ENCODE measurements around the gene KRT7.
"Not testable (repeated sequence)": the region's sequence is repeated elsewhere in the genome, so short reads cannot be mapped to it uniquely, and the experiment has no call there.

The KRT7 gene

DNA sequence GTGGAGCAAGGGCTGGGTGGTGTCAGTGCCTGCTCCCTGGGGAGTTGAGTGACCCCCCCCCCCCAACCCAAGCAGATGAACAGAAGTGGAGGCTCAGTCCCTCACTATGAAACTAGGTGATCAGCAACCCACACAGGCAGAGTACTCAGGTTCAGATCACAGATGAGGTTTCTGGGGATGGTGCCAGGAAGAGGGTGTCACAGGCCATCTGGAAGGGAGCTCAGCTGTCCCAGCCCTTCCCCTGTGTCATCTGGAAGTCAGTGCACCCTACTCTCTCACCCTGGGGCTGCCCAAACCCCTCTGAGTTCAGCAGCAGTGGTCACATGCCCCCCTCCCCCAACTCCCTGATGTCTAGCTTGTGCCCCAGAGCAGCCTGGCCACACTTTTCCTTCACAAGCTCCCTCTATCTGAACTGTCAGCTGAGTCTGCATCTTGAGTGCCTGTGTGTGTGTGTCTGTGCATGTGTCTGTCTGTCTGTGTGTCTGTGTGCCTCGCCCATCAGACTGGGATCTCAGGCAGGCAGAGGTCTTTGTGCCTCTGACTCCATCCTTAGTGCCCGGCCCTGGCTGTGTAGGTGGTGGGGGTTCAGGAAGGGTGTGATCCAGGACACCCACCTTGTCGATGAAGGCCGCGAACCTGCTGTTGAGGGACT lies 57.6 kb downstream of the KRT7 start:
- H3K36me3 ChIP-seq (ENCODE audit: control insufficient read depth, insufficient read depth, low read length); H3K79me2 ChIP-seq; H3K27me3 ChIP-seq (ENCODE audit: control insufficient read depth, insufficient read depth, low read length); H3K27ac ChIP-seq; H3K9me3 ChIP-seq (ENCODE audit: control insufficient read depth, low read length); H3K4me1 ChIP-seq; H3K4me2 ChIP-seq (ENCODE audit: low read length); H2AFZ ChIP-seq; H3K4me3 ChIP-seq (ENCODE audit: low read depth, low read length); H3K9ac ChIP-seq: not testable (repeated sequence)

DNA sequence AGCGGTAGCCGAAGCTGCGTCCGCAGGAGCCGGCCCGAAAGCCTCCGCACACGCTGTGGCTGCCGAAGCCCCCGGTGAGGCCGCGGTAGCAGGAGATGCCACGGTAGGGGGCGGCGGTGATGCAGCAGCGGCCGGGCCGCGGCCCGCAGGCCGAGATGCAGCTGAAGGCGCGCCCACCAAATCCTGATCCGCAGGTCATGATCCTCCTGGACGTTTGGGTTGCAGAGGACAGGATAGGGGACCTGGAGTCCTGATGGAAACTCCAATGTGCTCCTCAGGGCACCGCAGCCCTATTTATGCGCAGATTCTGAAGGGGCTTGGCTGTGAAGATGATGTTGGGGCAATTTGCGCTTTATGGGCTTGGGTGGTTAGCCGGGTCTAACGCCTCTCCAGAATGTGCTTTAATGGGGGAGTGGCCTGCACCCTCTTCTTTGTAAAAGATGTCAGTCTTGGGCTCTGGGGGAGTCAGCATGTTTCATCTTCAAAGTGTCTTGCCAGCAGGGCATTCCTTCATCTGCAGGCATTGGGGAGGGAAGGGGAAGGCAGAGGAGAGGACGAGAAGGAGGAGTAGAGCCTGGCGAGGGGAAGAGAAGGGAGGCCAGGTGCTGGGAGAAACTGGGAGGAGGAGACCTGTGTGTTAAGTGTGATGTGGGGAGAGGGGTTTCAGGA lies 58.4 kb downstream of the KRT7 start, which contains the start of gene KRT81:
KRT81 (minus strand) TSS at position 268 of the 669 bp plus-strand sequence; CDS start at position 199, 69 bp downstream.
- TF ChIP-seq, protein P1, sequence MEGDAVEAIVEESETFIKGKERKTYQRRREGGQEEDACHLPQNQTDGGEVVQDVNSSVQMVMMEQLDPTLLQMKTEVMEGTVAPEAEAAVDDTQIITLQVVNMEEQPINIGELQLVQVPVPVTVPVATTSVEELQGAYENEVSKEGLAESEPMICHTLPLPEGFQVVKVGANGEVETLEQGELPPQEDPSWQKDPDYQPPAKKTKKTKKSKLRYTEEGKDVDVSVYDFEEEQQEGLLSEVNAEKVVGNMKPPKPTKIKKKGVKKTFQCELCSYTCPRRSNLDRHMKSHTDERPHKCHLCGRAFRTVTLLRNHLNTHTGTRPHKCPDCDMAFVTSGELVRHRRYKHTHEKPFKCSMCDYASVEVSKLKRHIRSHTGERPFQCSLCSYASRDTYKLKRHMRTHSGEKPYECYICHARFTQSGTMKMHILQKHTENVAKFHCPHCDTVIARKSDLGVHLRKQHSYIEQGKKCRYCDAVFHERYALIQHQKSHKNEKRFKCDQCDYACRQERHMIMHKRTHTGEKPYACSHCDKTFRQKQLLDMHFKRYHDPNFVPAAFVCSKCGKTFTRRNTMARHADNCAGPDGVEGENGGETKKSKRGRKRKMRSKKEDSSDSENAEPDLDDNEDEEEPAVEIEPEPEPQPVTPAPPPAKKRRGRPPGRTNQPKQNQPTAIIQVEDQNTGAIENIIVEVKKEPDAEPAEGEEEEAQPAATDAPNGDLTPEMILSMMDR (IDR thresholded peaks at IDR 0.05): no peak

DNA sequence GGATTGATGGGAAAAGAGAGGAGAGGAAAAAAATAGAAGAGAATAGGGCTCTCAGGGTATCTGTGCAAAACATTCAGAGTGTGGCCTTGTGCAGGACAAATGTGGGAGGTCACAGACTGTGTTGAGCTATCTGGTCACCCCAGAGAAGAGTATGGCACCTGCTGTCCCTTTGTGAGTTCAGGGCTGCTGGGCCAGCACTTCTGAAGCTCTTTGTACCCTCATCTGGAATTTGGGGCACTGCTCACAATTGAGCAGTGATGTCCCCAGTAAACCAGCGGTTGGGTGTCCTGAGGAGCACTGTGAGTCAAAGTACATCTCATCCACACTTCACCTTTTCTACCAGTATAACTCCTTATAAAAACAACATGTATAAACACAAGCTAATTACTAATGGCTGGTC lies 60.9 kb downstream of the KRT7 start:
- no peaks in the 10 kb centered on the region for H3K9me3 ChIP-seq (ENCODE audit: control insufficient read depth, low read length)
- TF ChIP-seq, protein P1 (IDR thresholded peaks at IDR 0.05): no peak
- H3K9ac ChIP-seq: no peak overlapping the region
- H3K79me2 ChIP-seq: no peaks in the 10 kb centered on the region
- H3K4me3 ChIP-seq (ENCODE audit: low read depth, low read length): no peak overlapping the region
- no peaks in the 10 kb centered on the region for H3K27me3 ChIP-seq (ENCODE audit: control insufficient read depth, insufficient read depth, low read length)
- no peak overlapping the region for H2AFZ ChIP-seq
- H3K36me3 ChIP-seq (ENCODE audit: control insufficient read depth, insufficient read depth, low read length): no peaks in the 10 kb centered on the region
- H3K27ac ChIP-seq: no peak overlapping the region
- no peaks in the 10 kb centered on the region for H3K4me1 ChIP-seq
- no peak overlapping the region for H3K4me2 ChIP-seq (ENCODE audit: low read length)

More for the DNA sequence above, 58.4 kb downstream of the KRT7 start, which contains the start of gene KRT81:
- Histone ChIP-seq H2AFZ (no peak within 1 kb of the TSS), H3K27ac (no peak within 1 kb of the TSS), H3K4me3 (ENCODE audit: low read depth, low read length) (no peak within 1 kb of the TSS), H3K79me2 (no peaks in the 10 kb centered on the region), H3K4me2 (ENCODE audit: low read length) (no peak within 1 kb of the TSS), H3K9me3 (ENCODE audit: control insufficient read depth, low read length) (no peaks in the 10 kb centered on the region), H3K4me1 (no peaks in the 10 kb centered on the region), H3K36me3 (ENCODE audit: control insufficient read depth, insufficient read depth, low read length) (no peaks in the 10 kb centered on the region), H3K9ac (no peak within 1 kb of the TSS), H3K27me3 (ENCODE audit: control insufficient read depth, insufficient read depth, low read length) (no peaks in the 10 kb centered on the region)

DNA sequence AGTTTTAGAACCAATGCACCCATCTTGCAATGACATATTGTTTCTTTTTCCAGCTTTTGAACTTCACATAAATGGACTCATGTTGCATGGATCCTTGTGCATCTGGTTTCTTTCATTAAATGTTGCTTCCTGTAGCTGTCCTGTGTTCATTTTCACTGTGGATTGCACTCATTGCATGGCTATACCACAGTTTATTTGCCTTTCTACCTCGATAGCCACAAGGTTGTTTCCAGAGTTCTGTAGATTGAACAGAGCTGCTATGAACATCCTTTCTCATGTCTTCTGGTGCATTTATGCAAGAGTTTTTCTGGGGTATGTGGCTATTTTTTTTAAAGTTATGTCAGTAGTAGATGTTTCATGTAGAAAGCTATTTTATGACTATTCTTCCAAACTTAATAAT lies 61.8 kb downstream of the KRT7 start:
- Histone ChIP-seq H3K36me3 (ENCODE audit: control insufficient read depth, insufficient read depth, low read length) (no peaks in the 10 kb centered on the region), H3K4me2 (ENCODE audit: low read length) (no peak overlapping the region), H3K9ac (no peak overlapping the region), H2AFZ (no peak overlapping the region), H3K4me3 (ENCODE audit: low read depth, low read length) (no peak overlapping the region), H3K27me3 (ENCODE audit: control insufficient read depth, insufficient read depth, low read length) (no peaks in the 10 kb centered on the region), H3K79me2 (no peaks in the 10 kb centered on the region), H3K27ac (no peak overlapping the region), H3K9me3 (ENCODE audit: control insufficient read depth, low read length) (no peaks in the 10 kb centered on the region), H3K4me1 (no peaks in the 10 kb centered on the region)
- TF ChIP-seq, protein P1 (IDR thresholded peaks at IDR 0.05): no peak

DNA sequence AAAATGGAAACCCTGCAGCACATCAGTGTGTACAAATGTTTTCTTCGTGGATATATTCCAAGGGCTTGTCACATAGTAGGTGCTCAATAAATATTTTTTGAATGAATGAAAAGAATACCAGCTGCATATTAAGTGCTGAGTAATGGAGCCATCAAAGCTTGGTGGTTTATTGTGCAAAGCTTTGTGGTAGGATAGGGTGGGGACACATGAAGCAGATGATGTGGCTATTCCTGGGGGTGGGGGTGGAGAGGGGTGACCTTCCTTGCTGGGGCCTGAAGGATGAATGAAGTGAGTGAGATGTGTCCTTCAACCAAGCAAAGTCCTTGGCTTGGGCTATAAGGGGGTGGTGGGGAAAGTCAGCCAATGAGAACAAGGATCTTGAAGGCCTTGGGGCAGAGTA lies 62.6 kb downstream of the KRT7 start:
- Histone ChIP-seq H3K4me2 (ENCODE audit: low read length) (no peak overlapping the region), H3K79me2 (no peaks in the 10 kb centered on the region), H2AFZ (no peak overlapping the region), H3K4me1 (no peaks in the 10 kb centered on the region), H3K27ac (no peak overlapping the region), H3K4me3 (ENCODE audit: low read depth, low read length) (no peak overlapping the region), H3K27me3 (ENCODE audit: control insufficient read depth, insufficient read depth, low read length) (no peaks in the 10 kb centered on the region), H3K9ac (no peak overlapping the region), H3K36me3 (ENCODE audit: control insufficient read depth, insufficient read depth, low read length) (no peaks in the 10 kb centered on the region), H3K9me3 (ENCODE audit: control insufficient read depth, low read length) (no peaks in the 10 kb centered on the region)
- TF ChIP-seq, protein P1 (IDR thresholded peaks at IDR 0.05): no peak
